Mesodermal cell (in vitro differentiated cells): ENCODE measurements around the gene EPG5.
"Not testable (repeated sequence)": the region's sequence is repeated elsewhere in the genome, so short reads cannot be mapped to it uniquely, and the experiment has no call there.

Experiments used
- H3K27ac ChIP-seq: 2 replicates; pipeline ENCODE4 v1.7.0; 2013; ENCODE audit warnings: mild to moderate bottlenecking, low read depth, low read length, moderate library complexity; ENCODE audit not compliant: severe bottlenecking
- H3K36me3 ChIP-seq: 2 replicates; pipeline ENCODE4 v1.7.1; 2013; ENCODE audit warnings: mild to moderate bottlenecking, low read length, moderate library complexity; ENCODE audit not compliant: control insufficient read depth, insufficient read depth
- H3K4me1 ChIP-seq: one replicate; pipeline ENCODE4 v1.7.1; 2013; ENCODE audit warnings: mild to moderate bottlenecking, low read length; ENCODE audit not compliant: insufficient read depth, control insufficient read depth, poor library complexity, severe bottlenecking
- H3K4me3 ChIP-seq: 2 replicates; pipeline ENCODE4 v1.7.0; 2013; ENCODE audit warnings: low read length, control low read depth, mild to moderate bottlenecking; ENCODE audit not compliant: insufficient read depth, poor library complexity, severe bottlenecking; ENCODE audit errors: extremely low read depth
- H3K9me3 ChIP-seq: 2 replicates; pipeline ENCODE4 v1.7.1; 2013; ENCODE audit warnings: mild to moderate bottlenecking, low read length, moderate library complexity; ENCODE audit not compliant: control insufficient read depth
- WGBS, 2 experiments: methylation state at CpG; one replicate each; pipeline ENCODE4 v1.1.5; 2013; ENCODE audit warnings: missing lambda C conversion rate in 2 of 2; ENCODE audit not compliant: insufficient coverage in 2 of 2; 5-methylcytosine and 5-hydroxymethylcytosine counted together

Gene EPG5

DNA sequence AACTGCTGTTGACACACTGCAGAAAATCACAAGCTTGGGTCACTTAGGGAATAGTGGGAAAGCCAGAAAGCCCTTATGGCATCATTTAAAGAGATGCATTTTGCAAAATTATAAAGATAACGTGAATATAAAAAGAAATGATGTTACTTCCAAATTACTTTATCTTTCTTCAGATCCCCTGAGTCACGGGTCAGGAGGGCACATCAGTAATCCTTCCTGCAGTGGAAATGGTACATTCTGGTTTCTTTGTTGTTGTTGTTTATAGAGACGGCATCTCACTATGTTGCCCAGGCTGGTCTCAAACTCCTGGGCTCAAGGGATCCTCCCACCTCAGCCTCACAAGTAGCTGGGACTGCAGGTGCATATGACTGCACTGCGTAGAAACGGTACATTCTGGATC, 9.8 kb upstream of the EPG5 start:
- H3K27ac ChIP-seq, result no peak overlapping the region
- H3K4me3 ChIP-seq, result no peak overlapping the region
- 84 to 92% methylated on average over 3 of the region's 5 CpGs for WGBS, 2 experiments
- no peaks in the 10 kb centered on the region for H3K9me3 ChIP-seq
- H3K4me1 ChIP-seq, result no peaks in the 10 kb centered on the region
- H3K36me3 ChIP-seq, result no peaks in the 10 kb centered on the region

DNA sequence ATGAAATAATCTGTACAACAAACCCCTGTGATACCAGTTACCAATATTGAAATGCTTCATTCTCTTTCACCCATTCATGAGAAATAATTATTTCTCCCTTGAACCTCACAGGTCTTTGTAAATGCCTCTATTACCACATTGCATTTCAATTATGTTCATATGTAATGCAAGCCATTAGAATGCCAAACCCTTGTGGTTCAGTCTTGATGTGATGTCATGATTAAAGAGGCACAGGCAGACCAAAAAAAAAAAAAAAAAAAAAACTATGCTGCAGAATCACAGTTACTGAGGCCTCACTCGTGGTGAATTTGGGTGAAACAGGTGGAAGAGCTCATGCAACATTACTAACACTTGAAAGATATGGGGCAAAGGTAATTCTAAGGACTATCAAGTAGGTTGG, 9.4 kb upstream of the EPG5 start:
- Histone ChIP-seq H3K36me3 (no peaks in the 10 kb centered on the region), H3K9me3 (no peaks in the 10 kb centered on the region), H3K27ac (no peak overlapping the region), H3K4me3 (no peak overlapping the region), H3K4me1 (no peaks in the 10 kb centered on the region)
- no CpG with 5 or more reads among the region's 1 CpG for WGBS, 2 experiments

GRCh38 chr18:45974088-45974536, 7.0 kb upstream of the EPG5 start:
- no peaks in the 10 kb centered on the region for H3K4me1 ChIP-seq
- no peak overlapping the region for H3K27ac ChIP-seq
- H3K9me3 ChIP-seq, result no peaks in the 10 kb centered on the region
- 77 to 79% methylated on average over 5 of the region's 5 CpGs for WGBS, 2 experiments
- no peaks in the 10 kb centered on the region for H3K36me3 ChIP-seq
- no peak overlapping the region for H3K4me3 ChIP-seq

DNA sequence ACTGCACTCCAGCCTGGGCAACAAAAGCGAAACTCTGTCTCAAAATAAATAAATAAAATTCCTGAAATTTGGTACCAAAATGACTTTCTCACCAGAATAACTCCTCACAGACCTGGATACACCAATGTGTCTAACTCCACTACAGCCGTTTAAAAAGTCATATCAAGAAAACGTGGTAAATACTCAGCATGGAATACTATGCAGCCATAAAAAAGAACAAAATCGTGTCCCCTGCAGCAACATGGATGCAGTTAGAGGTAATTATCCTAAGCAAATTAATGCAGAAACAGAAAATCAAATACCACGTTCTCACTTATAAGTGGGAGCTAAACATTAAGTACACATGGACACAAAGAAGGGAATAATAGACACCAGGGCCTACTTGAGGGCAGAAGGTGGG, 2.2 kb downstream of the EPG5 start:
- 94 to 100% methylated on average over 1 to 4 of the region's 5 CpGs for WGBS, 2 experiments
- H3K36me3 ChIP-seq, H3K4me1 ChIP-seq, H3K27ac ChIP-seq, H3K4me3 ChIP-seq, H3K9me3 ChIP-seq: not testable (repeated sequence)

- Histone ChIP-seq H3K4me3 (no peak overlapping the region), H3K27ac (no peak overlapping the region), H3K36me3 (peaks cover 7% of the 10 kb centered on the region), H3K9me3 (no peaks in the 10 kb centered on the region), H3K4me1 (peaks cover 5% of the 10 kb centered on the region)
- WGBS, 2 experiments, result 97 to 100% methylated on average over 4 to 5 of the region's 5 CpGs
Observed at GRCh38 chr18:45962866-45963265, 4.3 kb downstream of the EPG5 start.

- Histone ChIP-seq H3K27ac (no peak overlapping the region), H3K36me3 (peaks cover 7% of the 10 kb centered on the region), H3K4me1 (peaks cover 5% of the 10 kb centered on the region), H3K4me3 (no peak overlapping the region), H3K9me3 (no peaks in the 10 kb centered on the region)
- 67% methylated on average over 1 of the region's 2 CpGs; no CpG with 5 or more reads in 1 of the 2 experiments for WGBS, 2 experiments
Observed at GRCh38 chr18:45962461-45962860, 4.7 kb downstream of the EPG5 start.

DNA sequence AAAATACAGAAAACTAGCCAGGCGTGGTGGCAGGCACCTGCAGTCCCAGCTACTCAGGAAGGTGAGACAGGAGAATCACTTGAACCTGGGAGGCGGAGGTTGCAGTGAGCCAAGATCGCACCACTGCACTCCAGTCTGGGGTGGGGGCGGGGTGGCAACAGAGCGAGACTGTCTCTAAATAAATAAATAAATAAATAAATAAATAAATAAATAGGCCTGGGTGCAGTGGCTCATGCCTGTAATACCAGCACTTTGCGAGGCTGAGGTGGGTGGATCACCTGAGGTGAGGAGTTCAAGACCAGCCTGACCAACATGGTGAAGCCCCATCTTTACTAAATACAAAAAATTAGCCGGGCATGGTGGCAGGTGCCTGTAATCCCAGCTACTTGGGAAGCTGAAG, 7.6 kb downstream of the EPG5 start:
- WGBS, 2 experiments, result 80 to 100% methylated on average over 1 to 3 of the region's 7 CpGs
- H3K4me1 ChIP-seq, result peaks cover 13% of the 10 kb centered on the region
- not testable (repeated sequence) for H3K4me3 ChIP-seq

GRCh38 chr18:45958730-45959129, 8.4 kb downstream of the EPG5 start:
- no peak overlapping the region for H3K4me3 ChIP-seq
- peaks cover 20% of the 10 kb centered on the region for H3K4me1 ChIP-seq
- no peaks in the 10 kb centered on the region for H3K9me3 ChIP-seq
- H3K27ac ChIP-seq, result no peak overlapping the region
- H3K36me3 ChIP-seq, result peaks cover 14% of the 10 kb centered on the region

More for the DNA sequence above, 7.6 kb downstream of the EPG5 start:
- not testable (repeated sequence) for H3K9me3 ChIP-seq, H3K36me3 ChIP-seq, H3K27ac ChIP-seq

DNA sequence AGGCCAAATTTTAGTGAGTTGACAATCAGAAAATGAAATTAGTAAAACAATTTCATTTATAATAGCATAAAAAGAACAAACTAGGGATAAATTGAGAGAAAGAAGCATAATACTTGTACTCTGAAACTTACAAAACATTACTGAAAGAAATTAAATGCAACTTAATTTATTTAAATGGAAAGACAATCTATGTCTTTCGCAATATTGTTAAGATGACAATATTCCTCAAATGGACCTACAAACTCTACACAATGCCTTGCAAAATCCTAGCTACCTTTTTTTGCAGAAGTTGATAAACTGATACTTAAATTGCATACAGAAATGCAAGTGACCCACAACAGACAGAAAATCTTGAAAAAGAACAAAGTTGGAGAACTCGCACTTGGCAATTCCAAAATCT, 9.1 kb downstream of the EPG5 start:
- WGBS, 2 experiments, result no CpG with 5 or more reads among the region's 2 CpGs
- peaks cover 24% of the 10 kb centered on the region for H3K4me1 ChIP-seq
- H3K4me3 ChIP-seq, result no peak overlapping the region
- H3K9me3 ChIP-seq, result no peaks in the 10 kb centered on the region
- H3K36me3 ChIP-seq, result peaks cover 21% of the 10 kb centered on the region
- H3K27ac ChIP-seq, result no peak overlapping the region

DNA sequence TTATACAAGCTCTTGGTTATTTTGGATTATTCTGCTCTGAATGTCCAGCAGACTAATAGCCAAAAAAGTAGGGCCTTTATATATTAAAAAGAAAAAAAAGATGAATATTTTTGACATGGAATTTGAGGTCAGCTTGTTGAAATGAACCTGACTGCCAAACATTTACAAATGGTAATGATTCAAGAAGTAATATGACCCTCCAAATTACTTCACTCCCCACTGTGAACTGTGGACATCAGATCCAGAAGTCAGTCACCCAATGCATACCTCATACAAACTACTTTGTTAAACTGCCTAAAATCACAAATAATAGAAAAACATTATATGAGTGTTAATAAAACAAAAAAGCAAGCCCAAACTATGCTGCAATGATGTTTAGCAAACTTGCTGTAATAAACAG, 10.0 kb downstream of the EPG5 start:
- peaks cover 20% of the 10 kb centered on the region for H3K4me1 ChIP-seq
- peaks cover 31% of the 10 kb centered on the region for H3K36me3 ChIP-seq
- H3K9me3 ChIP-seq, result no peaks in the 10 kb centered on the region
- H3K4me3 ChIP-seq, result no peak overlapping the region
- H3K27ac ChIP-seq, result no peak overlapping the region

DNA sequence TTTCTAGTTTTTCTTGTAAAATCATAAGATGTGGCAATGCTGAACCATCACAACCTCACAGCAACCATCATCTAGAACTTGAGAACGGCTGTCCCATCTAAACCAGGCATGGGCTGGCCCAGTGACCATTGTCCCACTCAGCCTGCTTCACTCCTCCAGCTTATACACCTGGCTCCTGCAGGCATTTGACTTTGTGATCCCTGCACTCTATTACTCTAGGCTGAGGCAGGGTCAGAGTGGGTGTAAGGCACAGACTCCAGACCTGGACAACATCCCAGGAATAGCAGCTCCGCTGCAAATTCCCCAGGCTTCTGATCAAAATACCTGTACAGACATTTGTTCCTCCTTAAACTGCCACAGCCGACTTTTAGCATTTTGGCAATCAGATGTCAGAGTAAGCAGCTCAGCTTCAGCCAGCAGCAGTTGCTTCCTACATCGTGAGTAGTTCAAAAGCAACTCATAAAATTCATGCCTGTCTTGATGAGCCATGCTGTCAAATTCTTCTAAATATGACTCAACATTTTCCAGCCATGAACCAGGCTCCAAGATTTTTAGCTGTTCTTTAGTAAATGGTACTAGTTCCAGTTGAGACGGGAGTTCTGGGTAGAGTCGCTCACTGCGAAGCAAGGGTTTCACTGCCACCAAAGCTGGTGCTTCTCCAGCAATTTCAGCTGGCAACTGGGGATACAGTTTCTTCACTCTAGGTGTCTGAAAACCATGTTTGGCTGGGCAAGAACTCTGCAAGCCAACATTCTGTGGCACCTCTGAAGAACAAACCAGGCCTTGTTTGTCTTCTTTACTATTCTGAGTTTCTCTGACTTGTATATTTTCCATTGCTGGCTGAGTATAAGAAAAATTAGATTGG, 12.8 kb downstream of the EPG5 start:
- H3K4me1 ChIP-seq, result peaks cover 24% of the 10 kb centered on the region
- WGBS, 2 experiments, result 93 to 96% methylated on average over 7 of the region's 7 CpGs

More for the DNA sequence above, 12.8 kb downstream of the EPG5 start:
- H3K4me3 ChIP-seq, result no peak overlapping the region
- no peak overlapping the region for H3K27ac ChIP-seq
- no peaks in the 10 kb centered on the region for H3K9me3 ChIP-seq
- H3K36me3 ChIP-seq, result peaks cover 45% of the 10 kb centered on the region
